ENCODE results near the gene RIPK3. TPM values are rescaled to one million over a fixed set of nuclear protein-coding genes. Genes with fewer than 3 reads are reported as not detected.

Gene RIPK3
- total and polyA plus RNA-seq, 2 experiments from 2014 or later, result 0.32 to 1.5 TPM

DNA sequence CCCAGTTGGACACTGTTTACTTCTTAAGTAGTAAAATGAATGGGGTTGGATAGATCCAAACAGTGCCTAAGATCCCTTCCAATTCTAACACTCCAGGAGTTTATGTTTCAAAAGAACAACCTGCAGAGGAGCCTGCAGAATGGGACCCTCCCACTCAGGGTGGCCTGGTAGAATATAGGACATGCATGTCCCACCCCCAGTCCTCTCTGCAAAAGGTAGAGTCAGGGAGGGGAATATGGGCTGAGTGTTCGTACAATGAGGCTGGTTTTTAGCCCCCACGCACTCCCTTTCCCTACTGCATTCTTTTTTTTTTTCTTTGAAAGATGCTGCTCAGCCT, 47.2 kb upstream of the RIPK3 start (continued):
- TF ChIP-seq, protein P1, sequence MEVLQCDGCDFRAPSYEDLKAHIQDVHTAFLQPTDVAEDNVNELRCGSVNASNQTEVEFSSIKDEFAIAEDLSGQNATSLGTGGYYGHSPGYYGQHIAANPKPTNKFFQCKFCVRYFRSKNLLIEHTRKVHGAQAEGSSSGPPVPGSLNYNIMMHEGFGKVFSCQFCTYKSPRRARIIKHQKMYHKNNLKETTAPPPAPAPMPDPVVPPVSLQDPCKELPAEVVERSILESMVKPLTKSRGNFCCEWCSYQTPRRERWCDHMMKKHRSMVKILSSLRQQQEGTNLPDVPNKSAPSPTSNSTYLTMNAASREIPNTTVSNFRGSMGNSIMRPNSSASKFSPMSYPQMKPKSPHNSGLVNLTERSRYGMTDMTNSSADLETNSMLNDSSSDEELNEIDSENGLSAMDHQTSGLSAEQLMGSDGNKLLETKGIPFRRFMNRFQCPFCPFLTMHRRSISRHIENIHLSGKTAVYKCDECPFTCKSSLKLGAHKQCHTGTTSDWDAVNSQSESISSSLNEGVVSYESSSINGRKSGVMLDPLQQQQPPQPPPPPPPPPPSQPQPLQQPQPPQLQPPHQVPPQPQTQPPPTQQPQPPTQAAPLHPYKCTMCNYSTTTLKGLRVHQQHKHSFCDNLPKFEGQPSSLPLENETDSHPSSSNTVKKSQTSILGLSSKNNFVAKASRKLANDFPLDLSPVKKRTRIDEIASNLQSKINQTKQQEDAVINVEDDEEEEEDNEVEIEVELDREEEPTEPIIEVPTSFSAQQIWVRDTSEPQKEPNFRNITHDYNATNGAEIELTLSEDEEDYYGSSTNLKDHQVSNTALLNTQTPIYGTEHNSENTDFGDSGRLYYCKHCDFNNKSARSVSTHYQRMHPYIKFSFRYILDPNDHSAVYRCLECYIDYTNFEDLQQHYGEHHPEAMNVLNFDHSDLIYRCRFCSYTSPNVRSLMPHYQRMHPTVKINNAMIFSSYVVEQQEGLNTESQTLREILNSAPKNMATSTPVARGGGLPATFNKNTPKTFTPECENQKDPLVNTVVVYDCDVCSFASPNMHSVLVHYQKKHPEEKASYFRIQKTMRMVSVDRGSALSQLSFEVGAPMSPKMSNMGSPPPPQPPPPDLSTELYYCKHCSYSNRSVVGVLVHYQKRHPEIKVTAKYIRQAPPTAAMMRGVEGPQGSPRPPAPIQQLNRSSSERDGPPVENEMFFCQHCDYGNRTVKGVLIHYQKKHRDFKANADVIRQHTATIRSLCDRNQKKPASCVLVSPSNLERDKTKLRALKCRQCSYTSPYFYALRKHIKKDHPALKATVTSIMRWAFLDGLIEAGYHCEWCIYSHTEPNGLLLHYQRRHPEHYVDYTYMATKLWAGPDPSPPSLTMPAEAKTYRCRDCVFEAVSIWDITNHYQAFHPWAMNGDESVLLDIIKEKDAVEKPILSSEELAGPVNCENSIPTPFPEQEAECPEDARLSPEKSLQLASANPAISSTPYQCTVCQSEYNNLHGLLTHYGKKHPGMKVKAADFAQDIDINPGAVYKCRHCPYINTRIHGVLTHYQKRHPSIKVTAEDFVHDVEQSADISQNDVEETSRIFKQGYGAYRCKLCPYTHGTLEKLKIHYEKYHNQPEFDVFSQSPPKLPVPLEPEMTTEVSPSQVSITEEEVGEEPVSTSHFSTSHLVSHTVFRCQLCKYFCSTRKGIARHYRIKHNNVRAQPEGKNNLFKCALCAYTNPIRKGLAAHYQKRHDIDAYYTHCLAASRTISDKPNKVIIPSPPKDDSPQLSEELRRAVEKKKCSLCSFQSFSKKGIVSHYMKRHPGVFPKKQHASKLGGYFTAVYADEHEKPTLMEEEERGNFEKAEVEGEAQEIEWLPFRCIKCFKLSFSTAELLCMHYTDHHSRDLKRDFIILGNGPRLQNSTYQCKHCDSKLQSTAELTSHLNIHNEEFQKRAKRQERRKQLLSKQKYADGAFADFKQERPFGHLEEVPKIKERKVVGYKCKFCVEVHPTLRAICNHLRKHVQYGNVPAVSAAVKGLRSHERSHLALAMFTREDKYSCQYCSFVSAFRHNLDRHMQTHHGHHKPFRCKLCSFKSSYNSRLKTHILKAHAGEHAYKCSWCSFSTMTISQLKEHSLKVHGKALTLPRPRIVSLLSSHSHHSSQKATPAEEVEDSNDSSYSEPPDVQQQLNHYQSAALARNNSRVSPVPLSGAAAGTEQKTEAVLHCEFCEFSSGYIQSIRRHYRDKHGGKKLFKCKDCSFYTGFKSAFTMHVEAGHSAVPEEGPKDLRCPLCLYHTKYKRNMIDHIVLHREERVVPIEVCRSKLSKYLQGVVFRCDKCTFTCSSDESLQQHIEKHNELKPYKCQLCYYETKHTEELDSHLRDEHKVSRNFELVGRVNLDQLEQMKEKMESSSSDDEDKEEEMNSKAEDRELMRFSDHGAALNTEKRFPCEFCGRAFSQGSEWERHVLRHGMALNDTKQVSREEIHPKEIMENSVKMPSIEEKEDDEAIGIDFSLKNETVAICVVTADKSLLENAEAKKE (CRISPR knock-in tag; IDR thresholded peaks at IDR 0.05), result no peak
- no peak for TF ChIP-seq JUNB (IDR thresholded peaks at IDR 0.05; ENCODE audit: unreplicated experiment)
- no peak for TF ChIP-seq POLR2AphosphoS5 (IDR thresholded peaks at IDR 0.05; ENCODE audit: low read depth)
- TF ChIP-seq, protein P2, sequence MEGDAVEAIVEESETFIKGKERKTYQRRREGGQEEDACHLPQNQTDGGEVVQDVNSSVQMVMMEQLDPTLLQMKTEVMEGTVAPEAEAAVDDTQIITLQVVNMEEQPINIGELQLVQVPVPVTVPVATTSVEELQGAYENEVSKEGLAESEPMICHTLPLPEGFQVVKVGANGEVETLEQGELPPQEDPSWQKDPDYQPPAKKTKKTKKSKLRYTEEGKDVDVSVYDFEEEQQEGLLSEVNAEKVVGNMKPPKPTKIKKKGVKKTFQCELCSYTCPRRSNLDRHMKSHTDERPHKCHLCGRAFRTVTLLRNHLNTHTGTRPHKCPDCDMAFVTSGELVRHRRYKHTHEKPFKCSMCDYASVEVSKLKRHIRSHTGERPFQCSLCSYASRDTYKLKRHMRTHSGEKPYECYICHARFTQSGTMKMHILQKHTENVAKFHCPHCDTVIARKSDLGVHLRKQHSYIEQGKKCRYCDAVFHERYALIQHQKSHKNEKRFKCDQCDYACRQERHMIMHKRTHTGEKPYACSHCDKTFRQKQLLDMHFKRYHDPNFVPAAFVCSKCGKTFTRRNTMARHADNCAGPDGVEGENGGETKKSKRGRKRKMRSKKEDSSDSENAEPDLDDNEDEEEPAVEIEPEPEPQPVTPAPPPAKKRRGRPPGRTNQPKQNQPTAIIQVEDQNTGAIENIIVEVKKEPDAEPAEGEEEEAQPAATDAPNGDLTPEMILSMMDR (conservative IDR thresholded peaks at IDR 0.05; ENCODE audit: low read depth in 2 of 2), result no peak

DNA sequence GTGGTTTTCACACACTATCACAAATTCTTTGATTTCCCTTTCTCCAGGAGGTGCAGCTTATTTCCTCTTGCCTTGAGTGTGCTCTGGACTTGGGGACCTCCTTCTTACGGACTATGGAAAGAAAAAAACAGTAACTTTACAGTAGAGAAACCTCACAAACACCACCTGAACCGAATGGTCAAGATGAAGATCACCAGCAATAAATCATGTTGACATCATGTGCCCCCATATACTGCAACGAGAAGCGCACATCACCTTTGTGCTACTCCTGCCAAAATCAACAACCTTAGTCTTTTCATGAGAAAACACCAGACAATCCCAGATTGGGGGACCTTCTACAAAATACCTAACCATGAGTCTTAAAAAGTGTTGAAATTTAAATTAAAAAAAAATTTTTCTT, 45.7 kb upstream of the RIPK3 start:
- peaks cover 4% of the 10 kb centered on the region for H3K27me3 Mint-ChIP-seq (ENCODE audit: insufficient read depth, low read depth, poor library complexity)
- Histone ChIP-seq H3K9me2 (ENCODE audit: insufficient read depth) (no peaks in the 10 kb centered on the region), H3K27me3 (ENCODE audit: insufficient read depth) (no peaks in the 10 kb centered on the region), H3K36me3 (ENCODE audit: insufficient read depth) (no peaks in the 10 kb centered on the region), H3K4me2 (no peak overlapping the region), H2AFZ (no peak overlapping the region), H3K4me3 (no peak overlapping the region), H3K27ac (ENCODE audit: low read depth) (no peak overlapping the region), H4K20me1 (replicated peaks; ENCODE audit: insufficient read depth) (no peaks in the 10 kb centered on the region), H3K4me1 (ENCODE audit: insufficient read depth) (peaks cover 12% of the 10 kb centered on the region), H3F3A (replicated peaks; ENCODE audit: low read depth) (0 out of 2 replicates have a peak, but pooled peaks cover 4% of the 10 kb centered on the region), H3K79me2 (replicated peaks; ENCODE audit: insufficient read depth) (no peaks in the 10 kb centered on the region)
- H3K4me3 Mint-ChIP-seq, result no peak overlapping the region
- H3K4me1 Mint-ChIP-seq, result peaks cover 13% of the 10 kb centered on the region
- H3K9me3 Mint-ChIP-seq, result no peaks in the 10 kb centered on the region
- ATAC-seq (no peak), DNase-seq (ENCODE audit: low spot score) (no peak)
- no peaks in the 10 kb centered on the region for H3K36me3 Mint-ChIP-seq (ENCODE audit: low read depth)
- H3K27ac Mint-ChIP-seq, result no peak overlapping the region
- no peak for TF ChIP-seq ZNF114 (CRISPR knock-in tag; IDR thresholded peaks at IDR 0.05)
- TF ChIP-seq CREB1 (CRISPR knock-in tag; IDR thresholded peaks at IDR 0.05; ENCODE audit: low read depth), result no peak
- TF ChIP-seq, protein P1 (CRISPR knock-in tag; IDR thresholded peaks at IDR 0.05), result no peak
- TF ChIP-seq JUNB (IDR thresholded peaks at IDR 0.05; ENCODE audit: unreplicated experiment), result no peak
- no peak for TF ChIP-seq NANOG (IDR thresholded peaks at IDR 0.05; ENCODE audit: borderline replicate concordance)
